ENCODE measurements around the gene PSMA6. TPM values are rescaled to one million over a fixed set of nuclear protein-coding genes. Genes with fewer than 3 reads are reported as not detected.

PSMA6 gene
- total RNA-seq, 1 donor from 2014 or later = 225 TPM

GRCh38 chr14:35365130-35366055 is 73.2 kb downstream of the PSMA6 start:
- Histone ChIP-seq H3K27me3 (ENCODE audit: insufficient read depth, low read length) (no peaks in the 10 kb centered on the region), H3K4me1 (ENCODE audit: insufficient read depth, low read length) (peaks cover 58% of the 10 kb centered on the region), H3K4me3 (ENCODE audit: insufficient read depth, low read depth, low read length) (no peak overlapping the region), H2AFZ (ENCODE audit: low read depth, low read length) (peak overlapping the region; percentile 71), H4K20me1 (ENCODE audit: insufficient read depth, low read length) (no peaks in the 10 kb centered on the region), H3K4me2 (ENCODE audit: low read length) (peak overlapping the region; percentile 63), H3K79me2 (ENCODE audit: insufficient read depth, low read length) (no peaks in the 10 kb centered on the region), H3K9ac (ENCODE audit: low read length) (peak overlapping the region; percentile 67), H3K9me3 (ENCODE audit: insufficient read depth, low read depth, low read length) (no peaks in the 10 kb centered on the region), H3K27ac (ENCODE audit: low read depth, low read length) (peak overlapping the region; percentile 80), H3K36me3 (ENCODE audit: insufficient read depth, low read length) (no peaks in the 10 kb centered on the region)
- FAIRE-seq (no peak), DNase-seq (ENCODE audit: low read depth) (peak; percentile 89)
- Mint-ChIP-seq H3K4me1 (ENCODE audit: low read depth, unreplicated experiment) (peaks cover 45% of the 10 kb centered on the region), H3K27me3 (ENCODE audit: low read depth, unreplicated experiment) (no peaks in the 10 kb centered on the region), H3K9me3 (ENCODE audit: unreplicated experiment) (no peaks in the 10 kb centered on the region), H3K4me3 (ENCODE audit: unreplicated experiment) (no peak overlapping the region), H3K36me3 (ENCODE audit: low read depth, unreplicated experiment) (no peaks in the 10 kb centered on the region), H3K27ac (ENCODE audit: unreplicated experiment) (peak overlapping the region; percentile 95)
- TF ChIP-seq, protein P1, sequence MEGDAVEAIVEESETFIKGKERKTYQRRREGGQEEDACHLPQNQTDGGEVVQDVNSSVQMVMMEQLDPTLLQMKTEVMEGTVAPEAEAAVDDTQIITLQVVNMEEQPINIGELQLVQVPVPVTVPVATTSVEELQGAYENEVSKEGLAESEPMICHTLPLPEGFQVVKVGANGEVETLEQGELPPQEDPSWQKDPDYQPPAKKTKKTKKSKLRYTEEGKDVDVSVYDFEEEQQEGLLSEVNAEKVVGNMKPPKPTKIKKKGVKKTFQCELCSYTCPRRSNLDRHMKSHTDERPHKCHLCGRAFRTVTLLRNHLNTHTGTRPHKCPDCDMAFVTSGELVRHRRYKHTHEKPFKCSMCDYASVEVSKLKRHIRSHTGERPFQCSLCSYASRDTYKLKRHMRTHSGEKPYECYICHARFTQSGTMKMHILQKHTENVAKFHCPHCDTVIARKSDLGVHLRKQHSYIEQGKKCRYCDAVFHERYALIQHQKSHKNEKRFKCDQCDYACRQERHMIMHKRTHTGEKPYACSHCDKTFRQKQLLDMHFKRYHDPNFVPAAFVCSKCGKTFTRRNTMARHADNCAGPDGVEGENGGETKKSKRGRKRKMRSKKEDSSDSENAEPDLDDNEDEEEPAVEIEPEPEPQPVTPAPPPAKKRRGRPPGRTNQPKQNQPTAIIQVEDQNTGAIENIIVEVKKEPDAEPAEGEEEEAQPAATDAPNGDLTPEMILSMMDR (IDR thresholded peaks at IDR 0.05; ENCODE audit: insufficient read depth, low read depth, low read length) = no peak
- no peak for TF ChIP-seq EZH2 (IDR thresholded peaks at IDR 0.05; ENCODE audit: insufficient read depth, low read length)

DNA sequence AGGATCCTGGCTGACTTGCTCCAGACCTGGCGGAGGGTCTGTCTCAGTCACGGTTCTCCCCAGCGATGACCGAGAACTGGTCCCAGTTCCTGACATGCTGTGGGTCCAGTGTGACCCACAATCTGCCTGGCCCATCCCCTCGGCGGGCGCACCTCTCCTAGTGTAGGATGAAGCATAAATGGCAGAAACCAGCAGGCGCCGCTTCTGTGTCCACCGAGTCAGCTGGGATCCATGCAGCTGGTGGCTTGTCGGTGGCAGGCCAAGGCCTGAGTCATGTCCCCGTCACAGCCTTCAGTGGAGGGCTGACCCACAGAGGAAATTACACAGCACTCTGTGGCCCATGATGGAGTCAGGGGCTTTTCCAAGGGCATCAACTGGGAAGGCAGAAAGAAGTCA is 73.9 kb downstream of the PSMA6 start:
- Mint-ChIP-seq H3K4me3 (ENCODE audit: unreplicated experiment) (no peak overlapping the region), H3K9me3 (ENCODE audit: unreplicated experiment) (peaks cover 3% of the 10 kb centered on the region), H3K27me3 (ENCODE audit: low read depth, unreplicated experiment) (no peaks in the 10 kb centered on the region), H3K36me3 (ENCODE audit: low read depth, unreplicated experiment) (no peaks in the 10 kb centered on the region), H3K27ac (ENCODE audit: unreplicated experiment) (peak overlapping the region; percentile 95), H3K4me1 (ENCODE audit: low read depth, unreplicated experiment) (peaks cover 45% of the 10 kb centered on the region)
- no peak overlapping the region for H3K4me3 ChIP-seq (ENCODE audit: insufficient read depth, low read depth, low read length)
- FAIRE-seq (no peak), DNase-seq (ENCODE audit: low read depth) (peak; percentile 56)
- peak overlapping the region; percentile 80 for H3K27ac ChIP-seq (ENCODE audit: low read depth, low read length)
- peak overlapping the region; percentile 49 for H3K9ac ChIP-seq (ENCODE audit: low read length)
- no peaks in the 10 kb centered on the region for H3K79me2 ChIP-seq (ENCODE audit: insufficient read depth, low read length)
- H4K20me1 ChIP-seq (ENCODE audit: insufficient read depth, low read length) = no peaks in the 10 kb centered on the region
- peak overlapping the region; percentile 71 for H2AFZ ChIP-seq (ENCODE audit: low read depth, low read length)
- no peaks in the 10 kb centered on the region for H3K9me3 ChIP-seq (ENCODE audit: insufficient read depth, low read depth, low read length)
- no peaks in the 10 kb centered on the region for H3K27me3 ChIP-seq (ENCODE audit: insufficient read depth, low read length)
- TF ChIP-seq EZH2 (IDR thresholded peaks at IDR 0.05; ENCODE audit: insufficient read depth, low read length) = no peak
- TF ChIP-seq, protein P1 (IDR thresholded peaks at IDR 0.05; ENCODE audit: insufficient read depth, low read depth, low read length) = no peak
- peak overlapping the region; percentile 63 for H3K4me2 ChIP-seq (ENCODE audit: low read length)
- H3K4me1 ChIP-seq (ENCODE audit: insufficient read depth, low read length) = peaks cover 58% of the 10 kb centered on the region
- no peaks in the 10 kb centered on the region for H3K36me3 ChIP-seq (ENCODE audit: insufficient read depth, low read length)
